ENCODE measurements around the gene BTF3L4. TPM values are rescaled to one million over a fixed set of nuclear protein-coding genes. Genes with fewer than 3 reads are reported as not detected.
A peak's percentile ranks its signal among the peaks of the same experiment; 100 is the strongest.
"Not testable (repeated sequence)": the region's sequence is repeated elsewhere in the genome, so short reads cannot be mapped to it uniquely, and the experiment has no call there.

Gene BTF3L4
- total RNA-seq, 1 donor from 2014 or later = 41.9 TPM

- peak; percentile 66 for DNase-seq (ENCODE audit: extremely low read depth, low read depth, low spot score)
Measured at GRCh38 chr1:52055066-52055865, 829 bp upstream of the BTF3L4 start, which contains the start of gene TXNDC12. TXNDC12 (minus strand) TSS chr1:52055191; CDS start chr1:52055096, 95 bp downstream.

GRCh38 chr1:52055866-52056162 lies 281 bp upstream of the BTF3L4 start:
- no peak for DNase-seq (ENCODE audit: extremely low read depth, low read depth, low spot score)

DNA sequence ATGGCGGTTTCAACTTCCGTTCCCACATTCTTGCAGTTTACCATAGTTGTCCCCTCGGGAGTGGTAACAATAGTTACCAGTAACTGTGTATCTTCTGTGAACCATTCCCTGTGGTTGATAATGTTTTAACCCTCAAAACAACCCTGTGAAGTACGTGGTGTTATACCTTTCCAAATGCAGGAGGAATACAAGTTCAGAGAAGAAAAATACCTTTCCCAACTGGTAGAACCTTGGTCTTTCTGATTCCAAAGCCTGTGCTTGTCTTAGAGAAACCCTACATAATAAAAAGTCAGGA lies 789 bp downstream of the BTF3L4 start:
- no peak for DNase-seq (ENCODE audit: extremely low read depth, low read depth, low spot score)

DNA sequence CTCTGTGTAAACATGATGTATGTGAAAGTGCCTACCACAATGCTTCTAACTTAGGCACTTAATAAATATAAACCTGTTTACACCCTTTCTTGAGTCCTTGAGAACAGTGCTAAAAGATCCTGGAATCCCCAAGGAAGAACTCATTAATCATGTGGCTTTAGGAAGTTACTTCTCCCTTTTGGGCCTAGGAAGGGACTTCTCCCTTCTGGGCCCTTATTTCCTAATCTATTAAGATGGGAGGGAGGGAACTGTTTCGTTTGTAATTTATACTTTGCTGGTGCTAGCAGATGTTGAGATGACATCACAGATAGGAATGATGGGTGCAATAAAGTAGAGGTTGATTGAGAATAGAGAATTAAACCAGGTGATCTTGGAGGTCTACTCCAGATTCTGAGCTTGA lies 1.2 kb downstream of the BTF3L4 start:
- no peak for DNase-seq (ENCODE audit: extremely low read depth, low read depth, low spot score)

DNA sequence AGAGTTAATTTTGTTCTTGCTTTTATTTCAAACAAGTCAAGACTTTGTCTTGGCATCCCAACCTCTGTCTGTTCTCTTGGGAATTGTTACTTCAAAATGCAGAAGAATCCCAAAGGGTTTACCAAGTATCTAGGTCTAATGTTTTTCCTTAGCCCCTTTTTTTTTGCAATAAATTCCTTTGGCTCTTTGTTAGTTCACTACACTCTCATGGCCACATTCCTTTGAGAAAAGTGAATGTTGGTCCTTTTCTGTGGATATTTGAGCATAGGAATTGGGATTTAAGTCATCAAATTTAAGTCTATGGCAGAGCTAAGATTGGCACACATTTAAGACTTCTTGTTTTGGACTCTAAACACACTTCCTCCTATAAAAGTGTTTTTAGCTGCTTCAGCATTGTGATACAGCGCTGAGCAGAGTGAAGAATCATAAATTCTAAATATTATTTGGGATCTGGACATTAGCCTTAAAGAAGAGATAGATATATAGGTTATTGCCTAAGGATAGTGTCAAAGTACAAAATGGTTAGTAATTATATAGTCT lies 1.9 kb downstream of the BTF3L4 start:
- DNase-seq (ENCODE audit: extremely low read depth, low read depth, low spot score) = no peak

- no peak for DNase-seq (ENCODE audit: extremely low read depth, low read depth, low spot score)
Measured at GRCh38 chr1:52059321-52059720, 3.2 kb downstream of the BTF3L4 start.

GRCh38 chr1:52059888-52060287 lies 3.8 kb downstream of the BTF3L4 start:
- no peak for DNase-seq (ENCODE audit: extremely low read depth, low read depth, low spot score)

- DNase-seq (ENCODE audit: extremely low read depth, low read depth, low spot score) = no peak
Measured at GRCh38 chr1:52060822-52061221, 4.7 kb downstream of the BTF3L4 start.

DNA sequence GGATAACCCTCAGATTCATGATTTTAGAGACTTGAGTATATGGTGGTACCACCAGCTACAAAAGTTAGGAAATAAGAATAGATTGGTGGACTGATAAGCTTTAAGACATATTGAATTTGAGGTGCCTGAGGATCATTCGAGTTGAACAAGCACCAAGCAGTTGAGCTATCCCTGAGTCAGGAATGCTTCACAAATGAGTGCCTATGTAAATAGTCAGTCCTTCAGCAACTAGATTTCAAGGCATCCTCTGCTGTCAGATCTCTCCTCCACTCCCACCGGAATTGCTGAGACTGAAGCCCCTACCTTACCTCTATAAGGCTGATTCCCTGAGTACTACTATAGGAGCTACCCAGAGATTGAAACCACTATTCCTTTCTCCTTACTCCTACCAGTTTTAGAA lies 7.1 kb downstream of the BTF3L4 start:
- DNase-seq (ENCODE audit: extremely low read depth, low read depth, low spot score) = no peak

DNA sequence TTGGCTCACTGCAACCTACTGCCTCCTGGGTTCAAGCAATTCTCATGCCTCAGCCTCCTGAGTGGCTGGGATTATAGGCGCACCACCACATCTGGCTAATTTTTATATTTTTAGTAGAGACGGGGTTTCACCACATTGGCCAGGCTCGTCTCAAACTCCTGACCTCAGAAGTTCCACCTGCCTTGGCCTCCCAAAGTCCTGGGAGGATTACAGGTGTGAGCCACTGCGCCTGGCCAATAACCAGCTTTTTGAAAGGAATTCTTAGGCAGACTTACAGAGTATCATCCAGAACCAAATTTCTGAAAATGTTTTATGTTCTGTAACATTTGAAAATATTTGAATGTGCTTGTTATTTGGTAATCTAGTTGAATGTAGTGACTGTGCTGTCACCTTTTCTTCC lies 14.6 kb downstream of the BTF3L4 start:
- DNase-seq (ENCODE audit: extremely low read depth, low read depth, low spot score) = no peak

DNA sequence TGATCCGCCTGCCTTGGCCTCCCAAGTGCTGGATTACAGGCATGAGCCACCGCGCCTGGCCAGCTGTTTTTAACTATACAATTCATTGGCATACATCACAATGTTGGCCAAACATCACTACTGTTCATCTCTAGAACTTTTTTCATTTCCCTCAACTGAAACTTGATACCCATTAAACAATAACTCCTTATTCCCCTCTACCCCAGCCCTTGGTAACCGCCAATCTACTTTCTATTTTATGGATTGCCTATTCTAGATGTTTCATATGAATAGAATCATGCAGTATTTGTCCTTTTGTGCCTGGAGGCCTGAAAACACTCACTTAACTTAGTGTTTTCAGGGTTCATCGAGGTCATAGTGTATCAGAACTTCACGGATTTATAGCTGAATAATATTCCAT lies 16.2 kb downstream of the BTF3L4 start:
- DNase-seq (ENCODE audit: extremely low read depth, low read depth, low spot score) = no peak

DNA sequence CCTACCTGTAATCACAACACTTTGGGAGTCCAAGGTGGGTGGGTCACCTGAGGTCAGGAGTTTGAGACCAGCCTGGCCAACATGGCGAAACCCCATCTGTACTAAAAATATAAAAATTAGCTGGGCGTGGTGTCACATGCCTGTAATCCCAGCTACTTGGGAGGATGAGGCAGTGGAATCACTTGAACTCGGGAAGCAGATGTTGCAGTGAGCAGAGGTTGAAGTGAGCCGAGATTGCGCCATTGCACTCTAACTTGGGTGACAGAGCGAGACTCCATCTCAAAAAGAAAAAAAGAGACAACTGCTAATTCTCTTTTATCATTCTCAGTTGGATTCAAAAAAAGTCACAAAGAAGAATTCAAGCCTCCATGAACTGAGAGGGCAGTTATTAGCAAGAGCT lies 21.2 kb downstream of the BTF3L4 start:
- not testable (repeated sequence) for DNase-seq (ENCODE audit: extremely low read depth, low read depth, low spot score)

- no peak for DNase-seq (ENCODE audit: extremely low read depth, low read depth, low spot score)
Measured at GRCh38 chr1:52080014-52080415, 23.9 kb downstream of the BTF3L4 start.

DNA sequence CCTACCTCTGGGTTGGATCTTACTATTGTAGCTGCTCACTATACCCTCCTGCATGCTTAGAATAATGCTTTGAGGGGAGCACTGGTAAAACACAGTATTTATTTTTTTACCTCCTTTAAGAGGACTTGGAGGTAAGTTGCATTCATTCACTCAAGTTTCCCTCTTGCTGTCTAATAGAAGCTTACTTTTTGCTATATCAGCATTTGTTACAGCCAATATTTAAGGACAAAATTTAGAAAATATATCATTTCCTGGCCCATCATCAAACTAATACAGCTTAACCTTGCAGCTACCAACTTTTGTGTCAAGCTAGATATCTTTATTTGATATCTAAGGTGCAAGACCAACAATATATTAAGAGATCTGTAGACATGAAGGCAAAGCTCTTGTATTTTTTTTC lies 31.8 kb downstream of the BTF3L4 start:
- not testable (repeated sequence) for DNase-seq (ENCODE audit: extremely low read depth, low read depth, low spot score)

GRCh38 chr1:52094300-52094699 lies 38.2 kb downstream of the BTF3L4 start:
- DNase-seq (ENCODE audit: extremely low read depth, low read depth, low spot score) = not testable (repeated sequence)

DNA sequence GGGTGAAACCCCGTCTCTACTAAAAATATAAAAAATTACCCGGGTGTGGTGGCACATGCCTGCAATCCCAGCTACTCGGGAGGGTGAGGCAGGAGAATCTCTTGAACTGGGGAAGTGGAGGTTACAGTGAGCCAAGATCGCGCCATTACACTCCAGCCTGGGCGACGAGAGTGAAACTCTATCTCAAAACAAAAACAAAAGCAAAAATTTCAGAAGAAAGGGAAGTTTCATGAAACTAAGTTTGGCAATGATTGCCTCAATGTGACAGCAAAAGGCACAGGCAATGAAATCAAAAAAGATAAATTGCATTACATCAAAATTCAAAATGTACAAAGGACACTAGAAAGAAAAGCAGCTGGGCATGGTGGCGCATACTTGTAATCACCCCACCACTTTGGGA lies 40.1 kb downstream of the BTF3L4 start:
- DNase-seq (ENCODE audit: extremely low read depth, low read depth, low spot score) = no peak

DNA sequence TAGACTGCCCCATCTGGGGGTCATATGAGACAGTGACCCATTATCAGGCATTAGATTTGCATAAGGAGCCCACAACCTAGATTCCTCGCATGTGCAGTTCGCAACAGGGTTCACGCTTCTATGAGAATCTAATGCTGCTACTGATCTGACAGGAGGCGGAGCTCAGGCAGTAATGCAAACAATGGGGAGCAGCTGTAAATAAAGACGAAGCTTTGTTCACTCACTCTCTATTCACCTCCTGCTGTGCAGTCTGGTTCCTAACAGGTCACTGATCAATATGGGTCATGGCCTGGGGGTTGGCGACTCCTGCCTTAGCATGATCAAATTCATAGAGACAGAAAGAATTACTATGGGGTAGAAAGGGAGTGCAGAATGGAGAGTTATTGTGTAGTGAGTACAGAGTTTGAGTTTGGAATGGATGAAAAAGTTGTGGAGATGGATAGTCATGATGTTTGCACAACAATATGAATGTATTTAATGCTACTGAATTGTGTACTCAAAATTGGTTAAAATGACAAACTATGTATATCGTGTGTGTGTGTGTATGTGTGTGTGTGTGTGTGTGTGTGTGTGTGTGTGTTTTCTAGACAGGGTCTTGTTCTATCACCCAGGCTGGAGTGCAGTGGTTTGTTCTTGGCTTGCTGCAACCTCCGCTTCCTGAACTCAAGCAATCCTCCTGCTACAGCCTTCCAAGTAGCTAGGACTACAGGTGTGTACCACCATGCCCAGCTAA lies 42.2 kb downstream of the BTF3L4 start:
- DNase-seq (ENCODE audit: extremely low read depth, low read depth, low spot score) = no peak

- DNase-seq (ENCODE audit: extremely low read depth, low read depth, low spot score) = no peak
Measured at GRCh38 chr1:52102336-52103013, 46.4 kb downstream of the BTF3L4 start.

GRCh38 chr1:52111492-52111891 lies 55.4 kb downstream of the BTF3L4 start:
- DNase-seq (ENCODE audit: extremely low read depth, low read depth, low spot score) = no peak

- no peak for DNase-seq (ENCODE audit: extremely low read depth, low read depth, low spot score)
Measured at GRCh38 chr1:52112489-52112888, 56.4 kb downstream of the BTF3L4 start.

GRCh38 chr1:52119301-52120079 lies 63.4 kb downstream of the BTF3L4 start:
- no peak for DNase-seq (ENCODE audit: extremely low read depth, low read depth, low spot score)
